ENCODE results near the gene TKT.

GRCh38 chr3:53254509-53255422 lies 1.1 kb downstream of the TKT start:
- no peak for TF ChIP-seq CTCF (IDR thresholded peaks at IDR 0.05; ENCODE audit: insufficient read depth, low read length)
- TF ChIP-seq POLR2AphosphoS5 (IDR thresholded peaks at IDR 0.05; ENCODE audit: low read depth) = no peak; the same call in 1 of the 2 replicates
- no peak for TF ChIP-seq REST (IDR thresholded peaks at IDR 0.05; ENCODE audit: insufficient replicate concordance, low read depth)

Measured in HL-60 (cell line).